Measurements from ENCODE around the gene GPATCH2.
"Not testable (repeated sequence)": the region's sequence is repeated elsewhere in the genome, so short reads cannot be mapped to it uniquely, and the experiment has no call there.

The GPATCH2 gene

GRCh38 chr1:217605390-217605789, 25.5 kb downstream of the GPATCH2 start:
- H3K9me3 ChIP-seq: no peaks in the 10 kb centered on the region
- H3K27ac ChIP-seq: no peak overlapping the region
- no peaks in the 10 kb centered on the region for H3K27me3 ChIP-seq
- TF ChIP-seq, protein P1, sequence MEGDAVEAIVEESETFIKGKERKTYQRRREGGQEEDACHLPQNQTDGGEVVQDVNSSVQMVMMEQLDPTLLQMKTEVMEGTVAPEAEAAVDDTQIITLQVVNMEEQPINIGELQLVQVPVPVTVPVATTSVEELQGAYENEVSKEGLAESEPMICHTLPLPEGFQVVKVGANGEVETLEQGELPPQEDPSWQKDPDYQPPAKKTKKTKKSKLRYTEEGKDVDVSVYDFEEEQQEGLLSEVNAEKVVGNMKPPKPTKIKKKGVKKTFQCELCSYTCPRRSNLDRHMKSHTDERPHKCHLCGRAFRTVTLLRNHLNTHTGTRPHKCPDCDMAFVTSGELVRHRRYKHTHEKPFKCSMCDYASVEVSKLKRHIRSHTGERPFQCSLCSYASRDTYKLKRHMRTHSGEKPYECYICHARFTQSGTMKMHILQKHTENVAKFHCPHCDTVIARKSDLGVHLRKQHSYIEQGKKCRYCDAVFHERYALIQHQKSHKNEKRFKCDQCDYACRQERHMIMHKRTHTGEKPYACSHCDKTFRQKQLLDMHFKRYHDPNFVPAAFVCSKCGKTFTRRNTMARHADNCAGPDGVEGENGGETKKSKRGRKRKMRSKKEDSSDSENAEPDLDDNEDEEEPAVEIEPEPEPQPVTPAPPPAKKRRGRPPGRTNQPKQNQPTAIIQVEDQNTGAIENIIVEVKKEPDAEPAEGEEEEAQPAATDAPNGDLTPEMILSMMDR (IDR thresholded peaks at IDR 0.05): no peak
- H3K36me3 ChIP-seq: peaks cover 4% of the 10 kb centered on the region
- no peak overlapping the region for H3K4me3 ChIP-seq (ENCODE audit: low read depth in 1 of 2, low read length in 1 of 2)
- no peaks in the 10 kb centered on the region for H3K4me1 ChIP-seq (ENCODE audit: control insufficient read depth in 1 of 2, insufficient read depth in 1 of 2, low read depth in 1 of 2, low read length in 1 of 2)

DNA sequence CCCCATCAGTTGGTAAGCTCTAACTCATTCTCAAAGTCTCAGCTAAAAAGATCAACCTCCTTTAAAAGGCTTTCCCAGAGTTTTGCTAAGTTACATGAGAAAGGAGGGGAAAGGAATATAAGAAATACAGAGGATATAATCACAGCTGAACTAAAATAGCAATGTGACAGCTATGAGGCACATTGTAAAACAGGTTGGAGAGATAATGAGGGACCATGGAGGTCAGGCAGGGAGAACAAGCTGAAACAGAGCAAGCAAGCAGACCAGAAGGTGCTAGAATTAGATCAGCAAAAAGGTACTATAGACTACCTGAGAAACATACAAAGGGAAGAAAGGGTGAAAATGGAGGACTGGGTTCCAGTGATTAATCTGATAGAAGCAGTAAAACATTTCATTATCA, 28.5 kb downstream of the GPATCH2 start:
- H3K9me3 ChIP-seq: no peaks in the 10 kb centered on the region
- TF ChIP-seq, protein P1 (IDR thresholded peaks at IDR 0.05): no peak
- H3K36me3 ChIP-seq: no peaks in the 10 kb centered on the region
- H3K27ac ChIP-seq: no peak overlapping the region
- H3K4me1 ChIP-seq (ENCODE audit: control insufficient read depth in 1 of 2, insufficient read depth in 1 of 2, low read depth in 1 of 2, low read length in 1 of 2): no peaks in the 10 kb centered on the region
- H3K27me3 ChIP-seq: no peaks in the 10 kb centered on the region
- no peak overlapping the region for H3K4me3 ChIP-seq (ENCODE audit: low read depth in 1 of 2, low read length in 1 of 2)

- Histone ChIP-seq H3K27me3 (no peaks in the 10 kb centered on the region), H3K4me3 (ENCODE audit: low read depth in 1 of 2, low read length in 1 of 2) (no peak overlapping the region), H3K9me3 (no peaks in the 10 kb centered on the region), H3K27ac (no peak overlapping the region), H3K36me3 (no peaks in the 10 kb centered on the region), H3K4me1 (ENCODE audit: control insufficient read depth in 1 of 2, insufficient read depth in 1 of 2, low read depth in 1 of 2, low read length in 1 of 2) (no peaks in the 10 kb centered on the region)
- TF ChIP-seq, protein P1 (IDR thresholded peaks at IDR 0.05): no peak
Measured at GRCh38 chr1:217599154-217599553, 31.7 kb downstream of the GPATCH2 start.

DNA sequence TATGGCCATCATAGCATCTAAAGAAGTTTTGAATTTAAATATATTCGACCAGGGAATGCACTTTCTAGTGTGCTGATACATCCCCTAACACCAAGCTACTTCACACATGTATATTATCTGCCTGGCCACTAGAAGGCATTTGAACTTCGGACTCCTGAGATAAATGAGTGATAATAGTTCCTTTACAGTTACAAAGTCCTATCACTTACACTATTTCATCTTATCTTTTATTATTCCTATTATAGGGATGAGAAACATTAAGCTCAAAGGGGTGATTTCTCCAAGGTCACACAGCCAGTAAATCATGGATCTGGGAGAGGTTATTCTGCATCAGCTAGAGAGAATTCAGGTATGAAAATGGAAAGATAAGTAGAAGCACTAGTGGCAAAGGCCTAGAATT, 40.3 kb downstream of the GPATCH2 start:
- H3K4me1 ChIP-seq (ENCODE audit: control insufficient read depth in 1 of 2, insufficient read depth in 1 of 2, low read depth in 1 of 2, low read length in 1 of 2): no peaks in the 10 kb centered on the region
- TF ChIP-seq, protein P1 (IDR thresholded peaks at IDR 0.05): no peak
- H3K4me3 ChIP-seq (ENCODE audit: low read depth in 1 of 2, low read length in 1 of 2): no peak overlapping the region
- no peaks in the 10 kb centered on the region for H3K27me3 ChIP-seq
- H3K36me3 ChIP-seq: no peaks in the 10 kb centered on the region
- H3K9me3 ChIP-seq: no peaks in the 10 kb centered on the region
- no peak overlapping the region for H3K27ac ChIP-seq

- TF ChIP-seq, protein P1 (IDR thresholded peaks at IDR 0.05): no peak
- Histone ChIP-seq H3K27ac (no peak overlapping the region), H3K4me3 (ENCODE audit: low read depth in 1 of 2, low read length in 1 of 2) (no peak overlapping the region), H3K9me3 (no peaks in the 10 kb centered on the region), H3K27me3 (no peaks in the 10 kb centered on the region), H3K4me1 (ENCODE audit: control insufficient read depth in 1 of 2, insufficient read depth in 1 of 2, low read depth in 1 of 2, low read length in 1 of 2) (no peaks in the 10 kb centered on the region), H3K36me3 (no peaks in the 10 kb centered on the region)
Measured at GRCh38 chr1:217586586-217586985, 44.3 kb downstream of the GPATCH2 start.

GRCh38 chr1:217585577-217585976, 45.3 kb downstream of the GPATCH2 start:
- TF ChIP-seq, protein P1 (IDR thresholded peaks at IDR 0.05): no peak
- Histone ChIP-seq H3K27me3 (no peaks in the 10 kb centered on the region), H3K9me3 (no peaks in the 10 kb centered on the region), H3K4me3 (ENCODE audit: low read depth in 1 of 2, low read length in 1 of 2) (no peak overlapping the region), H3K4me1 (ENCODE audit: control insufficient read depth in 1 of 2, insufficient read depth in 1 of 2, low read depth in 1 of 2, low read length in 1 of 2) (no peaks in the 10 kb centered on the region), H3K36me3 (no peaks in the 10 kb centered on the region), H3K27ac (no peak overlapping the region)

DNA sequence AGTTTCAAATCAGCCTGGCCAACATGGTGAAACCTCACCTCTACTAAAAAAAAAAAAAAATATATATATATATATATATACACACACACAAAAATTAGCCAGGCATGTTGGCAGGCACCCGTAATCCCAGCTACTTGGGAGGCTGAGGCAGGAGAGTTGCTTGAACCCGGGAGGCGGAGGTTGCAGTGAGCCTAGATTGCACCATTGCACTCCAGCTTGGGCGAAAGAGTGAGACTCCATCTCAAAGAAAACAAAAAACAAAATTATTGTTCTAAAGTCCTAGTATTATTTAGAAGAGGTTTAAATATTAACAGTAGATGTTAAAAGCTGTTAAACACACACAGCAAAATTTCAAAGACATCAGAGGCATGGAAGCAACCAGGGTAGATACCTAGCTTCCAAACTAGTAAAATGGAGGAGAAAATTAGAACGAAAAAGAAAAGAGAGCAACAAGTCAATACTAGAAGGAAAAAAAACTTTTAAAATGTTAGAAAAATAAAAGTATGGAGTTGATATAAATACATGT, 46.5 kb downstream of the GPATCH2 start:
- H3K9me3 ChIP-seq; H3K27me3 ChIP-seq; H3K36me3 ChIP-seq; H3K4me3 ChIP-seq (ENCODE audit: low read depth in 1 of 2, low read length in 1 of 2); H3K27ac ChIP-seq; H3K4me1 ChIP-seq (ENCODE audit: control insufficient read depth in 1 of 2, insufficient read depth in 1 of 2, low read depth in 1 of 2, low read length in 1 of 2): not testable (repeated sequence)
